ENCODE measurements around the gene TSPO2.

TSPO2 gene

DNA sequence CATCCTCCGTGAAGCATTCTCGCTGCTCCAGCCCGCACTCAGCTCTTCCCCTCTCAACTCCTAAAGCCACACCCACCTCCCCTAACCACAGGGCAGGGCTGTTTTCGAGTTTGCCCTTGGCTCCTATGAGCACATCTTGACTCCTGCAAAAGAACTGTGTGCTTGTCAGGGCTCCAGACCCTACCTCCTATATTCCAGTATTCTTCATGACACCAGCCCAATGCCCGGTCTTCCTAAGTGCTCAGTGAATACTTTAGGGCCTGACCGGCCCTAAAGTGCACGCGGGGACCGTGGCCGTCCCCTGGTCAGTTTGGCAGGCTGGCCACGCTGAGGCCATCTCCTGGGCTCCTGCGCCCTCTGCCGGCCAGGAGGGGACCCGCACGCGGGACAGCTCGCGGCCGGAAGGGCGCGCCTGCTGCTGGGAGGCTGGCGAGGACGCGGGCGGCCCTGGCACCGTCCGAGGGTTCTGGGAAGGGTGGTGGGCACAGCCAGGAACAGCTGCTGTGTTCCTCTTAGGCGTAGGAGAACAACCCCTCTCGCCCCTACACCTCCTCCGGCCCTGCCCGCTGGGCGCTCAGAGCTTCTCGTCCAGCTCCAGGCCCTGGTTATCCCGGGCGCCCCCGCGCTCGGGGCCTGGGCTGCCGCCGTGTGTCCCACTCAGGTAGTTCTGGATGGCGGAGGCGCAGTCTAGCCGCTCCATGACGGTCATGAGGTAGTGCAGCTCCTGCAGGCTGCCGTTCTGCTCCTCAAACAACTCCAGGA, 14.3 kb upstream of the TSPO2 start:
- DNase-seq (ENCODE audit: low spot score), result peak; percentile 84

DNA sequence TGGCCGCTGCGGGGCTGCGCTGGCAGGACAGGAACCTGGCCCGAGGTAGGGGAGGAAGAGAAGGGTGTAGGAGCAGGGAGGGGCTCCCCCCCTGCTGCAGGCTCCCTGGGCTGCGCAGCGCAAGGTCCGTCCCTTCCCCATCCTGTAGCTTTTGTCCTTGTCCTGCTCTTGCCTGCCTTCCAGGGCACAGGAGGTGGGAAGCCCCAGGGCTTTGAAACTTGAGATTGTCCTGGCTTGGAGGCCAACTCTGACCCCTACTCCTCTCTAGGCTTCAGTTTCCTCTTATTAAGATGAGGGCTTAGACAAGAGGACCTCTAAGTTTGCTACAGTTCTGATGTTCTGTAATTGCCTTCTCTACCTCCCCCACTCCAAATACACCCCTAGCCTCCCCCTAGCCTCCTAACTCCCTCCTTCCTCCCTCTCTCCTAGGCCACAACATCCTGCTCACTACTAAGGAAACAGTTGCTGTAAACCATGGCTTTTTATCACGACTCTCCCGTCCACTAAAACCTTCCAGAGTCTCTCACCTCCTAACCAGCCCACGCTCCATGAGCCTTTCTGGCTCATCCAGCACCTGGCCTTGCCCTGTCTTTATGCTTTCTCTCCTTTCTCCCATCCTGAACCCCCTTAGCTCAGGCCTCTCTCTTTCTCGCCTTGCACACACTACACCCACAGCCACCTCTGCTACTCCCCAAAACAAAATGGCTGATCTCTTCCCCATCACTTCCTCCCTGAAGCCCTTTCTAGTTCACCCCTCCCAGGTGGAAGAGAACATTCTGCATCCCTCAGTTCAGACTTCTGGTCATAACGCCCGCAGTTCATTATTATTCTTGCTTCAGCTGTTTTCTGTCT, 13.5 kb upstream of the TSPO2 start:
- DNase-seq (ENCODE audit: low spot score), result no peak

DNA sequence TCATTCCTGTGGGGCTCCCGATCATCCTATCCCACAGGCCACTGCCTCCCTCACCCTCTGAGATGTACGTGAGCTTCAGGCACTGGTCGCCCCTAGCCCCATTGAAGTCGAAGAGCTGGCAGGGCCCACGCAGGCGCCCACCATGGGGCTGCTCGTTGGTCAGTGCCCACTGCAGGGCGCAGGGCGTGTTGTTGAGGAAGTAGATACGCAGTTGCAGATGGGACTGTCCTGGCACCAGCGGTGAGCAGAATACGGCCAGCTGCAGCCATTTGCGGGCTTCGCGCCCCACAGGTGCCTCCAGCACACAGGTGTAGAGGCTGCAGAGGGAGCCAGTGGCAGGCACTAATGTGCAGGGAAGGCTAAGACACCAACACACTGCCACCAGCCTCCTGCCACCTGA, 9.4 kb upstream of the TSPO2 start:
- DNase-seq (ENCODE audit: low spot score), result no peak

DNA sequence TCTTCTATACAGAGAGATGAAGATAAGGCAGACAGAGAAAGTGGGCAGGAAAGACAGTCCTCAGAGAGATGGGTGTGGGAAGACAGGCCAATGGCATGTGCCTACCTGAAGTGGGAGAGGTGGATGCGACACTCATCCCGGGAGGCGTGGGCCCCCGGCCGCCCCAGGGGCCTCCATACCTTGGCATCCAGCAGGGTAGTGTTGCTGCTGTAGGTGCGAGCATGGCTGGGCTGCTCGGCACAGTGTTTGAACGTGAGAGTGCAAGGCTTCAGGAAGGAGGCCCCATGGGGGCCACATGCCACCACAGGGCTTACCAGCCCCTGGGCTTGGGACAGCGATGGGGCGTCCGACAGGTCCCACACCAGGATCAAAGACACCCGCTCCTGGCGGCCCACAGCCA, 8.5 kb upstream of the TSPO2 start:
- no peak for DNase-seq (ENCODE audit: low spot score)

DNA sequence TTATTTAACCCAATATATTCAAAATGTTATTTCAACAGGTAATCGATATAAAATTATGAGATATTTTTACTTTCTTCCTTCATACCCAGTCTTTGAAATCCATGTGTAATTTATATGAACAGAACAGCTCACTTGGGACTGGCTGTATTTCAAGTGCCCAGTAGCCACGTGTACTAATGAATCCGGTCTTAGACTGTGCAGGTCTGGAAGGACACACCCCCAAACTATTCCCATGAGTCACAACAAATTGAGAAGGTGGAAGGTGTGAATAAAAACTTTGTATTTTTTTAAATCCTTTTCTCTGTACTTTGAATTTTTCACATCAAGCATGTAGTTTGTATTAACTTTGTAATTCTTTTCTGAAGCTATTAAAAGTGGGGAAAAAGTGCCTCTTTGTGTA, 6.1 kb upstream of the TSPO2 start:
- no peak for DNase-seq (ENCODE audit: low spot score)

DNA sequence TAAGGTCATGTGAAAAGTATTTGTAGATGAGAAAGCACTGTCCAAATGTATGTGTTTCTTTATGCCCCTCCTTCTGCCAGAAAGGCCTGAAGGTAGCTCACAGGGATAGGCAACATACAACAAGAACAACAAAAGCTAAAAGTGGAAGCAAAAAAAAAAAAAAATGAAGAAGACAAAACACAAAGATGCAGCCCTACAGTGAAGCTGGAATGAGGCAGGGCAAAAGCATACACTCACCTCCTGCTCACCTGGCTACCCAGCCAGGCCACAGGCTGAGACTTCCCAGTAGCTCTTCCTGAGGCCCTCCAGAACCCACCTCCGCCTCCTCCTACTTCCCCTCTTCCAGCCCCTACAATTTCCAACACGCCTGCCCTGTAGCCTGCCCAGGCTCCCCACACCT, 5.7 kb upstream of the TSPO2 start:
- DNase-seq (ENCODE audit: low spot score), result no peak

DNA sequence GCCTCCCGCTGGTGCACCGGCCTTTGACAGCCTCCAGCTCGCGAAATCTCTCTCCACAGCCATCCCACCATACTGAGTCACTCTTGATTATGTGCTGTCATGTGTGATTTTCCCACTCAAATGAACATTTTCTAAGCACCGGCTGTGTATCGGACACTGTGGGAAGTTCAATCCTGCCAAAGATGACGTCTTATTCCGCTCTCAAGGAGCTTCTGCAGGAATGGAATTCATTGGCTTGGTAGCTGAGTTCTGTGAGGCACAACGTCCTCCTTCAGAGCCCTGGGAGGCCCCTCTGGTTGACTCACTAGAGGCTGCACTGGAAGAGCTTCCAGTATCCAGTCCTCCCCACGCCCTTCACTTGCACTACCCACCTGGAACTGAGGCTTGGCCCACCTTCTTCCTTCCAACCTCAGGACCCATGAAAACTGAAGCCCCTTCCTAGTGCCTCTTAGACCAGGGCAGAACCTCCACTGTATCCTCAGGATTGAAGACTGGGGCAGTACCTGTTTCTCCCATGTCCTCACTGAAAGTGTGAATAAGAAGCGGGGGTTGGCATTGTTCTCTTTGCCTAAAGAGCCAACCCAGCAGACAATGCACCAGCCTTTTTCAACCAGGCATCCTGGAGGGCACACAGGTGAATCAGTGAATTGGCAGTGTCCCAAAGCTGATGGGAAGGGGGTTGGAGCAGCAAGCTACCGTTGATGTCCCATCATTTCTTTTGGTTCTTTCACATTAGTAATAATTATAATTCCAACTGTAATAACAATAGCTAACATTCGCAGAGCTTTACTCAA, 5.0 kb upstream of the TSPO2 start:
- DNase-seq (ENCODE audit: low spot score), result no peak

DNA sequence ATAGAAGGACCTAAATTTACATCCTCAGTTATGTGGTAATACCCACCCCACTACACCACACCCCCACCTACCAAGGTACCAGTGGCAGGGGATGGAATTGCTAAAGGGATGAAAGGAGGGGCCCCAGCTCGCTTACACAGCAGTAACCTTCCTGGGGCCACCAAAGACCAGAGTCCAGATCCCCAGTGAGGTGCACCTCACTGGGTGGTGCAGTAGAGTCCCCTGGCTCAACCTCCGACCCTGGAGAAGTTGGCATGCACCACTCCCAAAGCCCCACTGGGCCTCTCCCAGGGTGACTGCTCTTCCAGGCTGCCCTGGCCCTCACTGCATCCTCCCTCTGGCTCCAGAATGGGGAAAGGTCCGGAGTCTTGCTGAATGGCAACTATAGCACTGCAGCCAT, 4.1 kb upstream of the TSPO2 start:
- no peak for DNase-seq (ENCODE audit: low spot score)

DNA sequence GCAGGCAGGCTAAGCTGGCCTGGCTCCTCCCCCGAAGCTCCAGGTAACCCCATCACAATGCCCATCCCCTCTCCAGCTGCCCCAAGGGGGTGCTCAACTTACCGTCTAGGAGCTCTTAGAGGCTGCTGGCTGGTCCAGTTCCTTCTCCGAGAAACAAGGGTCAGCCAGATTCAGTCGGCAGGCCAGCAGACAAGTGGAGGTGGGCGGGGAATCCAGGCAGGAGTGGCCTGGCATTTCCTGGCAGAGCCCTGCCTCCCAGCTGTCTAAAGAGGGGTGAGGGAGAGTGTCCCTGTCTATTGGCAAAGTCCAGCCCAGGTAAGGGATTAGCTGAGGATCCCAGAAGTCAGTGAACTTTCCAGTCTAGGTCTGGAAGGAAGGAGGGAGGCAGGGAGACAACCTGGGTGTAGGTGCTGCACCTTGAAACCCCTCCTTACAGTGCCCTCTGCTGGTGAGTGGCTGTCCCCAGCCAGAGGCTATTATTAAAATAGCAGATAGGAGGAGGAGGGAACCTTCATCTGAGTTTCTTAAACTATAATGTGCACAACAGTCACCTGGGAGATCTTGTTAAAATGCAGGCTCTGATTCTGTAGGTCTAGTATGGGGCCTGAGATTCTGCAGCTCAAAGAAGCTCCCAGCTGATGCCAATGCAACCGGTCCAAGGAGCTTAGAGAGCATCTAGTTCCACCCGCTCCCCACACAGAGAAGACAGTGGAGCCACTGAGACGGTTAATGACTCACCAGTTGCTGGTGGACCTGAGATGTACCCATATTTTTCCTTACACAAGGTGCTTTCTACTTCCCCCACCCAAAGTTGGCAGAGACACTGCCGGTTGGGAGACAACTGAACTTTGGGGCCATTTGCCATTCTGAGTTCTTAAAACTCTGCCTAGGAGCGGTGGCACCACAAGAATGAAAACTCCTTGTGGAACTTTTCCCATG, 2.9 kb upstream of the TSPO2 start, which contains the start of gene UNC5CL:
Gene UNC5CL (minus strand): TSS at position 162 of the 939 bp plus-strand sequence. CDS start 4,147 bp downstream, outside the sequence.
- DNase-seq (ENCODE audit: low spot score), result peak; percentile 84

DNA sequence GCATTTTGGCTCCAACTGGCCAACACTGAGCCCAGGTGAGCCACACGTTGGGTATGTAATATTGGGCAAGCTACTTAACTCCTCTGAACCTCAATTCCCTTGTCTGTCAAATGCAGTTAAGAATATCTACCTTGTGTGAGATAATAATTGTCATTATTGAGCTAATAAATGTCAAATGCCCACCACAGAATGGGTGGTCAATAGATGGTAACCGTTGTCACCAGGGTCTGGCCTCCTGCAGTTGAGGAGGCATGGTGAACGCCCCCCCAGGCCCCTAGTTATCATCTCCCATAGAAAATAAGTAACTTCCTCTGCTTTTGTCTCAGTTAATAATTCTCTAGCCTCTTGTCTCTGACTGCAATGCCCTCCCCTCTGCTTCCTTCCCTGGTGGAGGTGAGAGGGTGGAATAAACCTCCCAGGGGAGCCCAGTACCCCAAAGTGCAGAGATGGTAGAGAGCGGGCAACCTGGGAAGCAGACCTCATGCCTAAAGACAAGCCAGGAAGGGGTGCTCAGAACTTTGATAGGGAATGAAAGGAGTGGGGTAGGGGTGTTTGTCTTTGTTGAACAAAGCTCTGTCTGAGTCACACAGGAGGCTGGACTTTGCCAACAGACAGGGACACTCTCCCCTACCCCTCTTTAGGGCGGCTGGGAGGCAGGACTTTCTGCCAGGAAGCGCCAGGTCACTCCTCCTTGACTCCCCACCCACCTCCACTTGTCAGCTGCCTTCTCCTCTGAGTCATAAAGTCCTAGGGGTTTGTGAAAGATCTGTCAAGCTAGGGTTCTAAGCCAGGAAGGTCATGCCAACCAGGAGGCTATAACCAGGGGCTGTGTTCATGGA, 1.9 kb upstream of the TSPO2 start:
- DNase-seq (ENCODE audit: low spot score), result peak; percentile 82

DNA sequence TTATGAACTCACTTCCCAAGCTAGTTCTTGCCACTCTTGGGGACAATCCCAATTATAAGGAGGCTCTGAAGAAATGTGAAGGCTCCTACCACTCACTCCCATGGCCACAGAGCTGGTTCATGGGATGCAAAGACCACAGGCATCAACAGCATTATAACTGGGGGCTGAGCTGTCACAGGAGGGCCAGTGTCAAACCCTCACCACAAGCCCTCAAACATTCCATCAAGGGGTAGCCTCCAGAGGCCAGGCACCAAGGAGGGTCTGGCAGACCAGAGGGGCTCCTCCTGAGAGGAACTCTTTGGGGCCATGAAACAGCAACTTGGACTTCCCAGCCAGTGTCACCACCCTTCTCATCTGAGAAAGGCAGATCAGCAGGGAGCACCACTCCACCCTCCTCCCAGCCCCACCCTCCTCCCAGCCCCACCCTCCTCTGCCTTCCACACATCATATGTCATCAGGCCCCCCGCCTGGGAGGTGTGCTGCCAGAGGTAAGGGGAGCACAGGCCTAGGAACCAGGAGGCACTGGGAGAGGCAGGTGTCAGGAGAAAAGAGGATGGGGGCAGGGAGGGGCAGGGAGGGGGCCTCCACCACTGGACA, 1.2 kb upstream of the TSPO2 start:
- DNase-seq (ENCODE audit: low spot score), result peak; percentile 80

DNA sequence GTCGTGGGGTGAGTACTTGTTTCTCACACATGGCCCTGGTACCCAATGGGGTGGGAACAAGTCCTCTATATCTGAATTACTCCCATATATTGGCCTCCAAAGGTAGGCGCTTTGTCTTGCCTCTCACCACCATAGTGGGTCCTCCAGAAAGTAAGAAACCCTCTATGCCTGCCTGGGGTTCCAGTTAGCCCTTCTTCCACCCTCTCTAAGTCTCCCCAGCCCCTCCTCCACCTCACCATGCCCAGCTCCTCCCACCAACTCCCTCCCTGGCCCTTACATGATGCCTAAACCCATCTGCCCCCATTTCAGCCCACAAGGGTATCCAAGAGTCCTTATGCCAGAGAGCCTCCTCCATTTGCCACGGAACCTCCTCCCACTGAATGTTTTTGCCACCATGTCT, 884 bp downstream of the TSPO2 start:
- DNase-seq (ENCODE audit: low spot score), result peak; percentile 51

DNA sequence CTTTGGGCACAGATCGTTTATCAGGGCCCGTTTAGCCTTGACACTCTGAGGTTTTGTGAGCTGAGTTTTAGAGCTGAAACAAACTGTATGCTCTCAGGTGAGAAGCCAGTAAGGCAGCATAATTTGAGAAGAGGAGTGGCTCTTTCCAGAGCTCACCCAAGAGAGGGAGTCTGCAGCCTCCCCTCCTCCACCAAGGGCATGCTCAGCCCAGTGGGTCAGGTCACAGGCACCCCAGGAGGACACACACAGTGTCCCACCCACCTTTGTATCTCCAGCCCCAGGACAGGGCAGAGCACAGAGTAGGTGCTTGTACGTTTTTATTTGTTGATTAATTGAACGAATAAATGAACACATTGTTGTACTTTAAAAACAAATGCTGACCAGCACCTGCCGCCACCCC, 3.4 kb downstream of the TSPO2 start:
- DNase-seq (ENCODE audit: low spot score), result no peak

DNA sequence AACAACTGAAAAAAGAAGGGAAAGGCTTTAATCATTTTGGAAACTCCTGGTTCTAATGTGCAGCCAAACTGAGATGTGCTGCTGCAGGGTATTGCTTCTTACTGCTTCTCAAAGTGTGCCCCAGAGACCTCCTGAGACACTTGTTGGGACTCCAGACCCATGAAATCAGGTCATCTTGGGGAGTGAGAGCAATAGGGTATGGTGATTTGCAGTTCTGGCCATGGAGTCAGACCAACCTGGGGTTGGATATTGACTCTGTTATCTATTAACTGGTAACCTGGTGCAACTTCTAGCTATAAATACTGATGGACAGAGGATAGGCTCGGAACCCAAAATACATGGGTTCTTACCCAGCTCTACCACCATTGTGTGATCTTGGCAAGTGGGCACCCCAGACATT, 3.8 kb downstream of the TSPO2 start:
- no peak for DNase-seq (ENCODE audit: low spot score)

DNA sequence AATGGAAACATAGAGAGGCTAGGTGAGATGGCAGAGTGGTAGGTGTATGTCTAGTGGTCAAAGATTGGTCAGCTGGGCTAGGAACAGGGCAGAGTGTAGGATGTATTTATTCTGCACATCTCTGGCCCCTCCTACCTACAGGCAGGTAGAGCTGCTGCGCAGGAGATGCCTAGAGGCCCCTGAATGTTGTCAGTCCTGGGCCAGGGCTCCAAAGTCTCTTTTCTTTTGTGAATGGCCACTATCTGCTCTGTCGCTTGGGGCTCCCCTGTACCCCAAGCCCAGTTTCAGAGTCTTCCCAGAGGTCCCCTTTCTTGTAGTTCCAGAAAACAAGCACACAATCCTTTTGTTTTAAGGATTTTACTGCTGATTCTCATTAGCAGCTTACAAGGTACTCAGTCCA, 5.0 kb downstream of the TSPO2 start:
- no peak for DNase-seq (ENCODE audit: low spot score)

DNA sequence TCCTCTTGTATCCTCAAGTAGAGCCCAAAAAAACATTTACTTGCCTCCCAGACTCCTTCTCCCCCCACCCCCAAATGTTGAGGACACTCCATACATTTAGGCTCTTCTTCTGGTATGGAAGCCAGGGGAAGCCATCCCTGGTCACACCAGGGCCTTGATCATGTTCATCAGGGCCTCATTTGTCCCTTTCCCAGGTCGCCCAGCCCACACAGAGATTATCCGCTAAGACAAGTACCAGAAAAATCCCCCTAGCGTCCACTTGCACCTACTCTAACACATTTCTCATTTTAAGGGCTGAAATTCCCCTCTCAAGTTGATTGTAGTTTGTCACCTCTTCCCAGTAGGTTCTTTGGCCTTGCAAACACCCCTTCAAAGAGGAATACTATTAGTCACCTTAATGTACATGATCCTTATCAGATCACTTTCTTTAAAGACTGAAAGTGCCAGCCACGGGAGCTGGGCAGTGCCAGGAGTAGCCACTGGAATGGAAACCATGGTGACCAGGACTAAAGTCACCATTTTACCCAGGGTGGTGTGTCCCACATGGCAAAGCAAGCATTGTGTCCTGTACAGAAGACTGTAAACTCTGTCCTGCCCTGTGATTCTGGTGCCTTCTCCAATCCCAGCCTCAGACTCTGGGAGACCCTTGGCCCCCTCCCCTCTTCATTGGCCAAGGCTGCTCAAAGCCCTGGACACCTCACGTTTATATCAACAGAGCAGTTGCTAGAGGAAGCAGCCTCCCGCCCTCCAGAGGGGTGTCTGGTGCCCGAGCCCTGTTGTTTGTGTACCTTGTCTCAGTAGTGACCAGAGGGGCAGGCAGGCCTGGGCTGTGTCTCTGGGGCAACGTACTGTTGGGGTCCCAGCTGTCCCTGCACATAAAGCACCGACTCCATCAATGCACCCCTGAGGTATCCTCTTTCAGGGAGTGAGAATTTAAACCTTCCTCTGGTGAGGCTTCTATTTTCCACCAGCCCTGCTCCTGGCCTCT, 5.8 kb downstream of the TSPO2 start:
- no peak for DNase-seq (ENCODE audit: low spot score)

DNA sequence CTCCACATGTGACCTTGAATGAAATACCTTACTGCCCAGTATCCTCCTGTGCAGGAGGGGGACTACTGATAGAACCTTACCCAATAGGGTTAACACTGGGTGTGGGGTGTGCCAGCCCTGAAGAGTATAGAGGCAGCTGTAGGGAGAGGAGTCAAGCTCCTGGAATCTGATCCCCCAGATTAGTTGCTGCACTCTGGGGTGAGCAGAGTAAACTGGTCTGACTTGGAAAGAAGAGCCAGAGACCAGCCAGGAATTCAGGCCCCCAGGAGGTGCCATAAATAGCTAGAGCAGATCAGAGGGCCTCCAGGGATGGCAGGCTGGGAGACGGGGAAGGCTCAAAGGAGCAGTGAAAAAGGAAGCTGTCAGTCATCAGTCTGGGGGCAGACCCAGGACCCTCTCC, 7.3 kb downstream of the TSPO2 start:
- no peak for DNase-seq (ENCODE audit: low spot score)

DNA sequence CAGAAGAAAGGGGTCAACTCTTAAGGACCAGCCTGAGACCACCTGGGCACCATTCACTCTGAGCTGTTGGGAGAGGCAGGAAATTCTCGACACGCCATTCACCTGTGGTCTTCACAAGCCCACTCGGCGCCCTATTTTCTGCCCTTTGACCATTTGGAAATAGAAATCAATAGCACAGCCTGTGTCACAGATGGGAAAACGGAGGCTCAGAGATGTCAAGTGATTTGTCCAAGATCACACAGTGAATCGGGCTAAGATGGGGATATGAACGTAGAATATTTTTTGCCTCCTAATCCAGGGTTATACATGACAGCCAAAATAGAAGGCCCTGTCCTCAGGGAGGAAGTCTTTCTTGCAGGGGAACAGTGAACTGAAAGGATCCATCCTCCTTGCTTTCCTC, 7.7 kb downstream of the TSPO2 start:
- DNase-seq (ENCODE audit: low spot score), result no peak

DNA sequence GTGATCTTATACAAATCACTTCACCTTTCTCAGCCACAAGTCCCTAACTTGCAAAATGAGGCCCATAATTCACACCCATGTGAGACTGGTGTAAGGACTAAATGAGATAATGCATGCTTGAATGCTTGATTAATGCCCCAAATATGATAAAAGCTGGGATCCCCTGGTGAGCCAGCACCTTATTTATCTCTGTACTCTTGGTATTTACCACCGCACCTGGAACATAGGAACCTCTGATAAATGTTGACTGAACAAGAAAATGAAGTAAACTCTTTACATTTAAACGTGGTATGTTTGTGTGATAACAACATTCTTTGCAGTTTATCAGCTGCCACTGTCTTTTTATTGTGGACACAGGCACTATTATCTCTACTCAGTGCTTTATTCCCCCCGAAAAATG, 8.3 kb downstream of the TSPO2 start:
- DNase-seq (ENCODE audit: low spot score), result no peak
